Fibroblast of lung (primary cell): ENCODE measurements around the gene UCP2. TPM values are rescaled to one million over a fixed set of nuclear protein-coding genes. Genes with fewer than 3 reads are reported as not detected.

Experiments used
- DNase-seq, 2 donors: peaks; one replicate each; pipeline versions ENCODE4 v3.0.0 to v3.0.0-alpha.2; 2010; ENCODE audit warnings: low read depth in 2 of 2
- H2AFZ ChIP-seq: 2 replicates; pipeline ENCODE4 v1.5.1; 2012; ENCODE audit warnings: low read length, control low read depth, inconsistent platforms
- H3K27ac ChIP-seq: 2 replicates; pipeline ENCODE4 v1.5.1; 2011; ENCODE audit warnings: low read length, control low read depth; ENCODE audit not compliant: insufficient read depth
- H3K27me3 ChIP-seq: 2 replicates; pipeline ENCODE4 v1.5.1; 2011; ENCODE audit warnings: mild to moderate bottlenecking, low read length; ENCODE audit not compliant: control insufficient read depth, insufficient read depth
- H3K36me3 ChIP-seq: 2 replicates; pipeline ENCODE4 v1.5.1; 2011; ENCODE audit warnings: low read length; ENCODE audit not compliant: control insufficient read depth, insufficient read depth
- H3K4me1 ChIP-seq: 2 replicates; pipeline ENCODE4 v1.5.1; 2011; ENCODE audit warnings: low read length; ENCODE audit not compliant: control insufficient read depth, insufficient read depth; ENCODE audit errors: extremely low read depth
- H3K4me2 ChIP-seq: 2 replicates; pipeline ENCODE4 v1.5.1; 2011; ENCODE audit warnings: low read length, control low read depth; ENCODE audit not compliant: insufficient read depth; ENCODE audit errors: extremely low read depth
- H3K4me3 ChIP-seq, 4 experiments: fragments of 200-600 bp in 1 of 4; sonication (generic) in 1 of 4; replicated peaks in 1 of 4; 2 replicates each; pipeline ENCODE4 v1.5.1; 2011 to 2016; ENCODE audit warnings: low read length in 4 of 4, low read depth in 3 of 4, mild to moderate bottlenecking in 3 of 4, control low read depth in 2 of 4, inconsistent platforms in 1 of 4, mixed read lengths in 1 of 4; ENCODE audit not compliant: insufficient read depth in 1 of 4; ENCODE audit errors: control extremely low read depth in 1 of 4
- H3K79me2 ChIP-seq: 2 replicates; pipeline ENCODE4 v1.5.1; 2012; ENCODE audit warnings: mild to moderate bottlenecking, low read length, inconsistent platforms; ENCODE audit not compliant: control insufficient read depth, insufficient read depth
- H3K9ac ChIP-seq: 2 replicates; pipeline ENCODE4 v1.5.1; 2011; ENCODE audit warnings: mild to moderate bottlenecking, low read length, control low read depth; ENCODE audit not compliant: insufficient read depth
- H3K9me3 ChIP-seq: 2 replicates; pipeline ENCODE4 v1.5.1; 2012; ENCODE audit warnings: low read depth, low read length; ENCODE audit not compliant: control insufficient read depth, insufficient read depth
- H4K20me1 ChIP-seq: 2 replicates; pipeline ENCODE4 v1.5.1; 2011; ENCODE audit warnings: low read length; ENCODE audit not compliant: control insufficient read depth, insufficient read depth; ENCODE audit errors: extremely low read depth
- EZH2 ChIP-seq: IDR thresholded peaks from 2 replicates; pipeline ENCODE4 v1.5.1; 2012; ENCODE audit warnings: low read length, control low read depth, mild to moderate bottlenecking; ENCODE audit errors: missing control alignments
- polyA plus RNA-seq, 2 donors: library from polyadenylated mRNA; depleted of rRNA in 1 of 2; stranded (reverse) in 1 of 2; unstranded in 1 of 2; fragments of >200 nt; gene quantifications; 2 replicates each; pipeline ENCODE4 v1.2.1, GENCODE V29; 2011 to 2012; ENCODE audit warnings: missing spikeins in 1 of 2
- total RNA-seq: library from RNA; depleted of rRNA; stranded (reverse); fragments of >200 nt; gene quantifications from 2 replicates; pipeline ENCODE4 v1.2.1, GENCODE V29; 2014
- TF ChIP-seq, protein P1 (sequence below), 2 donors: IDR thresholded peaks in 1 of 2; conservative IDR thresholded peaks in 1 of 2; 1 replicate in 1 of 2; 2 replicates in 1 of 2; pipeline ENCODE4 v1.5.1; 2011 to 2012; ENCODE audit warnings: low read length in 2 of 2, control low read depth in 1 of 2, inconsistent platforms in 1 of 2, low read depth in 1 of 2, mild to moderate bottlenecking in 1 of 2

The UCP2 gene
- total and polyA plus RNA-seq, 2 donors (not counting 1 experiment from before 2014, with no cell fraction given): 4.8 to 11.5 TPM

DNA sequence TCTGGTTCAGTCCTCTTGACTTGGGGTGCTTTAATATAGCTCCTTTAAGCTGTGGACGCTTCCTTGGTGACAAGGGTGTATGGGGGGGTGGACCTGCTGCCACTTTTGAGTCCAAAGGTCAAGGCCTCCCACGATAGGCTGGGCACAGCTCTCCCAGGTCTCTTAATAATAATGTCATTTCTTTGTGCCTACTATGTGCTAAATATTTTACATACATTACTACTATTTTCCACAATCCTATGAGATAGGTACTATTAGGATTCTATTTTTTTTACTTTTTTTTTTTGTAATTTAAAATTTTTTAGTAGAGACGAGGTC is 26.5 kb upstream of the UCP2 start:
- no peaks in the 10 kb centered on the region for H3K4me1 ChIP-seq
- H3K27ac ChIP-seq: no peak overlapping the region
- TF ChIP-seq, protein P1, sequence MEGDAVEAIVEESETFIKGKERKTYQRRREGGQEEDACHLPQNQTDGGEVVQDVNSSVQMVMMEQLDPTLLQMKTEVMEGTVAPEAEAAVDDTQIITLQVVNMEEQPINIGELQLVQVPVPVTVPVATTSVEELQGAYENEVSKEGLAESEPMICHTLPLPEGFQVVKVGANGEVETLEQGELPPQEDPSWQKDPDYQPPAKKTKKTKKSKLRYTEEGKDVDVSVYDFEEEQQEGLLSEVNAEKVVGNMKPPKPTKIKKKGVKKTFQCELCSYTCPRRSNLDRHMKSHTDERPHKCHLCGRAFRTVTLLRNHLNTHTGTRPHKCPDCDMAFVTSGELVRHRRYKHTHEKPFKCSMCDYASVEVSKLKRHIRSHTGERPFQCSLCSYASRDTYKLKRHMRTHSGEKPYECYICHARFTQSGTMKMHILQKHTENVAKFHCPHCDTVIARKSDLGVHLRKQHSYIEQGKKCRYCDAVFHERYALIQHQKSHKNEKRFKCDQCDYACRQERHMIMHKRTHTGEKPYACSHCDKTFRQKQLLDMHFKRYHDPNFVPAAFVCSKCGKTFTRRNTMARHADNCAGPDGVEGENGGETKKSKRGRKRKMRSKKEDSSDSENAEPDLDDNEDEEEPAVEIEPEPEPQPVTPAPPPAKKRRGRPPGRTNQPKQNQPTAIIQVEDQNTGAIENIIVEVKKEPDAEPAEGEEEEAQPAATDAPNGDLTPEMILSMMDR (conservative IDR thresholded peaks at IDR 0.05 in 1 of 2, IDR thresholded peaks at IDR 0.05 in 1 of 2; ENCODE audit: low read depth in 1 of 2, low read length in 2 of 2): no peak
- TF ChIP-seq EZH2: no peak
- DNase-seq: no peak
- H2AFZ ChIP-seq: no peak overlapping the region
- no peaks in the 10 kb centered on the region for H3K27me3 ChIP-seq
- no peak overlapping the region for H3K4me3 ChIP-seq
- H3K9ac ChIP-seq: no peak overlapping the region
- H3K36me3 ChIP-seq: no peaks in the 10 kb centered on the region
- H4K20me1 ChIP-seq: no peaks in the 10 kb centered on the region
- no peaks in the 10 kb centered on the region for H3K79me2 ChIP-seq
- no peaks in the 10 kb centered on the region for H3K9me3 ChIP-seq
- H3K4me2 ChIP-seq: no peak overlapping the region

DNA sequence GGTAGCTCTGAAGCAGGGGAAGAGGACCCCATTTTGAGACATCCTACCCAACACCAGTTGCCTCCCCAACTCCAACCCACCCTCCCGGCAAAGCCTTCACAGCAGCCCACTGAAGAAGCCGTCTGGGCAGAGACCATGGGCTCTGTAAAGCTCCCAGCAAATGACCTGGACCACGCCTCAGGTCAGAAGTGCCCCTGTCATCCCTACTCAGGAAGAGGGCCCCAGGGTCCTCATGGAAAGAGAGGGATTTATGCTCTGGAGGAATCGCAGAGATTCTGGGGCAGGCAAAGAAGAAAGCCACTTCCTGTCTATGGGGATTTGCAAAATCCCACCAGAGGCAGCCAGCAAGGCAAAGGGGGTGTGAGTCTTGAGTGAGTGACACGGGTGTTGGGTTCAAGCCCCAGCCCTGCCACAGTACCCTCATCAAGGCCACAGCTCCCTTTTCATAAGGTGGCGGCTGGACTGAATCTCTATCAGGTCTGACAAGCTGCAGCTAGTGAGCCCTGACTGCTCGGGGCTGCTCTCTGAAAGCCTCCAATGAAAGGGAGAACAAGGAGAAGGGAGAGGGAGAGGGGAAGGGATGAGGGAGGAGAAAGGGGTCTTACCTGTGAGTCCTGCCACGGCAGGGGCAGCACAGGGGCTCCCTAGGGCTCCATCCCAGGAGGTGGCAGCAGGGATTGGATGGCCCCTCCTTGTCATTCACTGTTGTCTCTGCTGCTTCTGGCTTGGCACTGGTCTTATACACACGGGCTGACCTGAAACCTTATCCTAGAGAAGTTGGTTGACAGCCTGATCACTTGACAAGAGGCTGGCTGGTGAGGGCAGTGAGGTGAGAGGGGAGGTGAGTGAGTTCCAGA is 26.0 kb upstream of the UCP2 start, which contains the start of gene UCP3:
TSS of gene UCP3 (minus strand) at position 713 of the 857 bp plus-strand sequence. CDS start 2,043 bp downstream, outside the sequence.
- H3K4me2 ChIP-seq: no peak within 1 kb of the TSS
- no peaks in the 10 kb centered on the region for H4K20me1 ChIP-seq
- H3K27ac ChIP-seq: no peak within 1 kb of the TSS
- no peaks in the 10 kb centered on the region for H3K79me2 ChIP-seq
- H3K36me3 ChIP-seq: no peaks in the 10 kb centered on the region
- no peak within 1 kb of the TSS for H3K4me3 ChIP-seq
- no peaks in the 10 kb centered on the region for H3K4me1 ChIP-seq
- TF ChIP-seq, protein P1 (conservative IDR thresholded peaks at IDR 0.05 in 1 of 2, IDR thresholded peaks at IDR 0.05 in 1 of 2; ENCODE audit: low read depth in 1 of 2, low read length in 2 of 2): no peak
- no peak for TF ChIP-seq EZH2
- H3K9me3 ChIP-seq: no peaks in the 10 kb centered on the region
- H3K27me3 ChIP-seq: no peaks in the 10 kb centered on the region
- no peak within 1 kb of the TSS for H3K9ac ChIP-seq
- no peak within 1 kb of the TSS for H2AFZ ChIP-seq
- no peak for DNase-seq

DNA sequence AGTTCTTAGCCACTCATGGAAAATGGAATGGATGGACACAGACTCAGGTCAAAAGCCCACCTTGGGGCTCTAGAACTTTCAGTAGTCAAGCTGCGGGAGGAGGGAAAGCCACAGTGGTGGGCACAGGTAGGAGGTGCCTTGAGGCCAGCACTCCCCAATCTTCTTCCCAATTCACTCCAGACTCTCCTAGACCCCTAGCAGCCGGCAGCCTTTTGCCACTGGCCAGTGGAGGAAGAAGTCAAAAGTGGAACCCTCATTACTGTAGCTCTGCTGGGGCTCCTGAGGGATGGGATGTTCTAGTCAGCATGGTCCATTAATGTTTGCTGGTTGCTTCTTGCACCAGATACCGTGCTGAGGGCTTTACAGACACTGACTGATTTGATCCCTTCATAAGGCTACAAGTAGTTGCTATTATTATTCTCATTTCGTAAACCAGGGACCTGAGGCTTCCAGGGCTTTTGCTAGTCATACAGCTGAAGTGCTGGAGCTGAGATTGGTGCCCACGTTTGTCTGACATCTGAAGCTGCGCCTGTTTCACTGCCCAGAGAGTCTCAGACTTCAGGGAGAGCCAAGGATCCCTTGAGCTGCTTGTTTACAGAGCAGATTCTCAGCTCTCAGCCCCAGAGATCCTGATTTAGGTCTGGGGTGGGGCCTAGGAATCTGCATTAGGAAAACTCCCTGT is 25.2 kb upstream of the UCP2 start:
- TF ChIP-seq, protein P1 (conservative IDR thresholded peaks at IDR 0.05 in 1 of 2, IDR thresholded peaks at IDR 0.05 in 1 of 2; ENCODE audit: low read depth in 1 of 2, low read length in 2 of 2): no peak
- no peak for TF ChIP-seq EZH2
- no peak overlapping the region for H3K9ac ChIP-seq
- H3K79me2 ChIP-seq: no peaks in the 10 kb centered on the region
- no peaks in the 10 kb centered on the region for H3K36me3 ChIP-seq
- no peak overlapping the region for H2AFZ ChIP-seq
- H3K9me3 ChIP-seq: no peaks in the 10 kb centered on the region
- no peaks in the 10 kb centered on the region for H3K27me3 ChIP-seq
- H3K4me3 ChIP-seq: no peak overlapping the region
- H3K4me1 ChIP-seq: no peaks in the 10 kb centered on the region
- DNase-seq: no peak
- H4K20me1 ChIP-seq: no peaks in the 10 kb centered on the region
- no peak overlapping the region for H3K27ac ChIP-seq
- no peak overlapping the region for H3K4me2 ChIP-seq
